ENCODE measurements around the gene FAM217A.
"Not testable (repeated sequence)": the region's sequence is repeated elsewhere in the genome, so short reads cannot be mapped to it uniquely, and the experiment has no call there.

FAM217A gene

DNA sequence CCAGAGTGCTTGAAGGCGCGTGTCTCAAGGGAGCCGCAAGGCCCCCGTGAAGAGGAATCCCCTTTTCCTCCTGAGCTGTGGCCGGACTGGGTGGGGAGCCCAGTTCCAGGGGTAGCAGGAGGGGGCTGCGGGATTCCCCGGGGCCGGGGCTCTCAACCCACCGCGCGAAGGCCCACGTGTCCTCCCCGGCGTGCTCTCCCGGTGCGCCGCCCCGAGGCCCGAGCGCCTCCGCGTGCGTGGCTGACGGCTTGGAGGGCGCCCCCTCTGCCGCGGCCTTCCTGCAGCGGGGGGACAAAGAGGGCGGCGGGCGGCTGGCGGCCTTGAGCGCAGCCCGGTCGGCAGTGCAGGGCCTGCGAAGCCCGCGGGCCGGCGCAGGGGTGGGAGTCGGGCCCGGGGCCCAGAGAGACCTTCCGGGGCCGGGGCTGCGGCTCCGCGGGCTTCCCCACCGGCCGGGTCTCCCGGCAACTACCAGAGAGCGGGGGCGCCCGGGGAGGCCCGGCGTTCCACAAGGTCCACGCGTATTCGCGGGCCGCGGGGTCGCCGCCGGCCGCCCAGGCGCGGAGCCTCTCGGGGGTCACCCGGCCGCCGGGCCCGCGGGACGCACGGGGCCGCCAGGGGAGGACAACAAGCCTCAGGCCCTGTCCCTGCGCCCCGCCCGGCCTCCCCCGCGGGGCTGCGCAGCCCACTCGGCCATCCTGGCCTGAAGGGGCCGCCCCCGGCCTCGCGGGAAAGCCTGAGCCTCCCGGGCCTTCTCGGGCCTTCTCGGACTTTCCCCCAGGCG, at the start of gene FAM217A:
FAM217A (minus strand) TSS at position 447 of the 781 bp plus-strand sequence. CDS start 1,723 bp downstream, outside the sequence.
- no peak for FAIRE-seq
- DNase-seq (ENCODE audit: insufficient read length, low spot score): no peak

- DNase-seq (ENCODE audit: insufficient read length, low spot score) (no peak), FAIRE-seq (no peak)
Measured at GRCh38 chr6:4128072-4128471, 49.1 kb upstream of the FAM217A start.

- FAIRE-seq (peak; percentile 86), DNase-seq (ENCODE audit: insufficient read length, low spot score) (peak; percentile 82)
Measured at GRCh38 chr6:4125933-4126864, 47.3 kb upstream of the FAM217A start.

DNA sequence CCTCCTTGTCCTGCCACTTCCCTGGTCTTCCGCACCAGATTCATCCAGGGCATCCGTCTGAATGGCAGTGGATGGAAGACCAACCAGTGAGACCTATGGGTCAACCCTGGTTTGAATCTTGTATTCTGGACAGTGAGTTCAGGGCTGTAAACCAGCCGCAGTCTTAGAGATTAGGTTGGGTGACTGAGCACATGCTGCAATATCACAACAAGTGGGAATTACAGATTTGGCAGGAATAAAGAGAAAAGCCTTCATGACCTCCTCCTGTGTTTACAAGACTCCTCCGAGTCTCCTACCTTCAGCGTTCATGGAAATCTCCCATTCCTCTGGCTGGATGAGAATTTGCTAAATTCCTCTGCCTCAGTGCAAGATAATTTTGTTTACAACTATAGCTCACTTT, 46.6 kb upstream of the FAM217A start:
- DNase-seq (ENCODE audit: insufficient read length, low spot score) (no peak), FAIRE-seq (no peak)

DNA sequence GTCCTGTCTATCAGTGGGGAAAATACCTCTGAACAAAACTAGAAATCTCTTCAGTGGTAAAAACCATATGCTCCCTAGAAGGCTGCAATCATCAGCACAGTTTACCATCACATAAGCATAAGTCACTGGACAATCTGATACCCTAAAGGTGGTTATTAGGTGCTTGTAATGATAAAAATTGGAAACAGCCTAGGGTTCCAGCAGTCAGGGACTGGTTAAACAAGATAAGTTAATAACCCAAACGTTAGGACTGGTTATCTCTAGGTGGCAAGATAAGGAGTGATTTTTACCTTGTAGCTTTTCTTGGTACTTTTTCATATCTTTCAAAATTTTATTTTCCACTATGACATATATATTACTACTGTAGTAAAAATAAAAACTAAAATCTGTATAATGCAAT, 45.4 kb upstream of the FAM217A start:
- FAIRE-seq (no peak), DNase-seq (ENCODE audit: insufficient read length, low spot score) (no peak)

DNA sequence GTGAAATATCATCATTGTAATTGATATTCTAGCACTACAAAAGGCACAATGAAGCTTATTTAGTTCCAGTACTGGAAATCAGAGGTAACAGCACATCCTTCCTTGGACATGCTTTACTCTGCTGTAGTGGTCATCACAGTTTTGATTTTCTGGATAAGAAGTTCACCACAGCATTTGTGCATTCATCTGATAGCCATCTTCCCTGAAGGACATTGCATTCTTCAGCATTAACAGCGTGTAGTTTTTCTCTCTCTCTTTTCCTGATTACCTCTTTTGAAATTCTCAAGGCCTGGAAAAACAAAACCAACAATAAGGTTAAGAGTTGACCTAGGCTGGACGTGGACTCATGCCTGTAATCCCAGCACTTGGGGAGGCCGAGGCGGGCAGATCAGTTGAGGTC, 36.8 kb upstream of the FAM217A start:
- FAIRE-seq: no peak
- DNase-seq (ENCODE audit: insufficient read length, low spot score): no peak

DNA sequence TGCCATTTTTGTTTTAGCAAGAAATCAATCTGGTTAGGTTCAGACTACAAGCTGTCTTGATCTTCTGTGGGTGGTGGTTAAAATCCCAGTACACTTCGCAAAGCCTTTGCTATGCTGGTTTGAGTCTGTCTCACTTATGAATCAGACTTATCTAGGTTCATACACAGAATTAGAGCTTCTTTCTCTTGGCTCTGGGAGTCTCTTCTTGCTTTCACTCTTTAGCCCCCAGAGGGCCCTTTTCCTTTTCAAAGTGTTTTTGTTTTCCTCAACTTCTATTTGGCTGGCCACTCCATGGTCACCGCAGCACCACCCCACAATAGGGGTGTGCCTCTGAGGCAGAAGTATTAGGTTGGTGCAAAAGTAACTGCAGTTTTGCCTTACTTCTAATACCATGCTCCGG, 35.2 kb upstream of the FAM217A start:
- FAIRE-seq: no peak
- no peak for DNase-seq (ENCODE audit: insufficient read length, low spot score)

GRCh38 chr6:4113649-4114048, 34.7 kb upstream of the FAM217A start:
- DNase-seq (ENCODE audit: insufficient read length, low spot score) (no peak), FAIRE-seq (no peak)

DNA sequence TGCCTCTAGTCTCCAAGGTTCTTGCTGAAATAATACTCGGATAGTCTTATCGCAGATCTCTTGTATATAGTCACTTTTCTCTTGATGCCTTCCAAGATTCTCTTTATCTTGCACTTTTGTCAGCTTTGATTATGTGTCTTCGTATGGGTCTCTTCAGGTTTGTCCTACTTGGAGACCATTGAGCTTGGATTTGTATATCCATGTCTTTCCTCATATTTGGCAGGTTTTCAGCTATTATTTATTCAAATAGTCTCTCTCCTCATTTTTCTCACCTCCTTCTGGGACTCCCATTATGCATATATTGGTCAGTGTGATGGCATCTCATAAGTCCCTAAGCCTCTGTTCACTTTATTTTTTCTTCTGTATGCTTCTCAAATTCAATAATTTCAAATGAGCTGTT, 33.4 kb upstream of the FAM217A start:
- DNase-seq (ENCODE audit: insufficient read length, low spot score) (no peak), FAIRE-seq (no peak)

GRCh38 chr6:4109363-4109815, 30.5 kb upstream of the FAM217A start:
- not testable (repeated sequence) for DNase-seq (ENCODE audit: insufficient read length, low spot score); FAIRE-seq

DNA sequence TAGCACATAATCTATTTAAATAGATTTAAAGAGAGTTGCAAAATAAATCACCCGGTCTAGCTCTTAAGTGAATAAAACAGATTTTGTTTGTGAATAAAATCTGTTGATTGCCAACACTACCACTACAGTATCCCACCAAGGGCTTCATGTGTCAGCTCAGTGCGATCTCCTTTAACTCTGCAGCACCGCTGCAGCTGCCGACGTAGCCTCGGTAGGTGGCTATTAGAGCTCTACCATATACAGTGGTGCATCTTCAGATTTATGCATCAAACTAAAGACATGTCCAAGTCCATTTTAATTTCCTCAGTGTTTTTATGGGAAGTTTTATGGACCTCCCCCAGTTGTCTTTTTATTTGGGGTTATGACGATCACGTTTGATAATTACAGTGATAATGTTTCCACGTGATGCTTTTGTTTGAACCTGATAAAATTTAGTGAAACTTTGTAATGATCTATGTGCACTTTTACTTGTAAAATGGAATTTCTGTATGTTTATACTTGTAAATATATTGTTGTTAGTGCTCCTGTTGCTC, 29.7 kb upstream of the FAM217A start:
- FAIRE-seq: no peak
- no peak for DNase-seq (ENCODE audit: insufficient read length, low spot score)

GRCh38 chr6:4107873-4108272, 28.9 kb upstream of the FAM217A start:
- FAIRE-seq (no peak), DNase-seq (ENCODE audit: insufficient read length, low spot score) (no peak)

GRCh38 chr6:4105980-4106536, 27.1 kb upstream of the FAM217A start:
- no peak for DNase-seq (ENCODE audit: insufficient read length, low spot score)
- no peak for FAIRE-seq

- no peak for FAIRE-seq
Measured at GRCh38 chr6:4103929-4104328, 25.0 kb upstream of the FAM217A start.

GRCh38 chr6:4102687-4103244, 23.8 kb upstream of the FAM217A start:
- FAIRE-seq (no peak), DNase-seq (ENCODE audit: insufficient read length, low spot score) (no peak)

More at GRCh38 chr6:4103929-4104328, 25.0 kb upstream of the FAM217A start:
- no peak for DNase-seq (ENCODE audit: insufficient read length, low spot score)

DNA sequence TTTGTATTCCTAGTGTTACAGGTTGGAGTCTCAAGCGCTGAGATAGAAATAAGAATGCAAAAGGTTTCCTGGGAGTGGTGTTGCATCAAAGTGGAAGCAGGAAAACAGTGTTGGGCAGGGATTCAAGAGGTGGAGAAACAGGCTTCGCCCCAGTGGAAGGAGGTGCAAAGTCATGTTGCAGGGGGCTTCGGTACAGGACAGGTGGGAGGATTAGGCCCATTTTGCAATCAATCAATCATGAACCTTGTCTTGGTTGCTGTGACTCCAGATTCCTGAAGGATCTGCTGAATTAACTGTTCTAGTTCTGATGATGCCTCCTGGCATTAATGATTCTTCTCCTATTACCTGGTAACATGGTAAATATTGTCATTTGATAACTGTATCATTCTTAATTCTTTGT, 22.4 kb upstream of the FAM217A start:
- no peak for FAIRE-seq
- DNase-seq (ENCODE audit: insufficient read length, low spot score): no peak

DNA sequence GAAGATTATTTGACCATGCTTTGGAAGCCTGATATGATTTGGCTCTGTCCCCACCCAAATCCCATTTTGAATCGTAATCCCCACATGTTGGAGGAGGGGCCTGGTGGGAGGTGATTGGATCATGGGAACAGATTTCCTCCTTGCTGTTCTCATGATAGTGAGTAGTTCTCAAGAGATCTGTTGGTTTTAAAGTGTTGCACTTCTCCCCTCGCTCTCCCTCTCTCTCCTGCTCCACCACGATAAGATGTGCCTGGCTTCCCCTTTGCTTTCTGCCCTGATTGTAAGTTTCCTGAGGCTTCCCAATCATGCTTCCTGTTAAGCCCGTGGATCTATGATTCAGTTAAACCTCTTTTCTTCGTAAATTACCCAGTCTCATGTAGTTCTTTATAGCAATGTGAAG, 21.7 kb upstream of the FAM217A start:
- no peak for DNase-seq (ENCODE audit: insufficient read length, low spot score)
- FAIRE-seq: no peak

DNA sequence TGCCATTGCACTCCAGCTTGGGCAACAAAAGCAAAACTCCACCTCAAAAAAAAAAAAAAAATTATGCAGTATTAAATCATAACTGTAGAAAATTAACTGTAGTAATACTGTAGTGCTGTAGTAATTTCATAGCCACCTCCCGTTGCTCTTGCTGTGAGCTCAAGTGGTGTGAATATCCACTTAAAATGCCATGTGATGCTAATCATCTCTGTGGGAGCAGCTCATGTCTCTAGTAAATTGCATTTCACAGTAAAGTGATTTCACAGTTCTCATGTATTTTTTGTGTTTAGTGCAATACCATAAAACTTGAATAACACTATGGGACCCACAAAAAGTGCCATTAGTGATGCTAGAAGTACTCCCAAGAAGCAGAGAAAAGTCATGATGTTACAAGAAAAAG, 14.4 kb upstream of the FAM217A start:
- no peak for DNase-seq (ENCODE audit: insufficient read length, low spot score)
- FAIRE-seq: no peak

DNA sequence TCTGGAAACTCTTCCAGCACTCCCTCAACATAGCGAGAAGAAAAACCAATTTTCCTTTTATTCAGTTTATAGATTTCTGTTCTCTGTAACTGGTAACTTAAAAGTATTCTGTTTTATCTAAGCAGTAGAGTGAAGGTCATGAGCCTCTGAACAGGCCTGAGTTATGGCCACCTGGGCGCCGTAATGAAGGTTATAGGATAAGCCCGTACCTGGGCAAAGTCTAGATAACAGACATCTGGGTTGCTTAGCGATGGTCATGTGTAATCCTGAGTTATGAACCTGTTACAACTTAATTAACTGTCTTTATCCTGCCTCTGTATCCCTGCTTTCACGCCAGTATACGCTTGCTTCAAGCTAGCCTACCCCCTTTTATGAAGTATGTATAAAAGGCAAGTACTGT, 13.0 kb upstream of the FAM217A start:
- DNase-seq (ENCODE audit: insufficient read length, low spot score): no peak
- FAIRE-seq: no peak

DNA sequence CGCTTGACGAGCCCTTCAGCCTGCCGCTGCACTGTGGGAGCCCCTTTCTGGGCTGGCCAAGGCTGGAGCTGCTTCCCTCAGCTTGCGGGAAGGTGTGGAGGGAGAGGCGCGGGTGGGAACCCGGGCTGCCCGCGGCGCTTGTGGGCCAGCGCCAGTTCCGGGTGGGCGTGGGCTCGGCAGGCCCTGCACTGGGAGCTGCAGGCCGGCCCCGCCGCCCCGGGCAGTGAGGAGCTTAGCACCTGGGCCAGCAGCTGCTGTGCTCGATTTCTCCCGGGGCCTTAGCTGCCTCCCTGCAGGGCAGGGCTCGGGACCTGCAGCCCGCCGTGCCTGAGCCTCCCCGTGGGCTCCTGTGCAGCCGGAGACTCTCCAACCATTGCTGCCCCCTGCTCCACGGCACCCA, 11.1 kb upstream of the FAM217A start:
- DNase-seq (ENCODE audit: insufficient read length, low spot score); FAIRE-seq: not testable (repeated sequence)

- DNase-seq (ENCODE audit: insufficient read length, low spot score) (no peak), FAIRE-seq (no peak)
Measured at GRCh38 chr6:4088704-4089103, 9.8 kb upstream of the FAM217A start.
